K562 (cell line): ENCODE data around the gene C1QA. TPM values are rescaled to one million over a fixed set of nuclear protein-coding genes. Genes with fewer than 3 reads are reported as not detected.
A peak's percentile ranks its signal among the peaks of the same experiment; 100 is the strongest.

Experiments
- ARID3A ChIP-seq: IDR thresholded peaks from 2 replicates; pipeline ENCODE4 v1.6.1; 2012; ENCODE audit warnings: low read depth, low read length, improper control_type of control experiment, borderline replicate concordance
- C11orf30 ChIP-seq: fragments of 450-650 bp; IDR thresholded peaks from 2 replicates; pipeline ENCODE4 v1.6.1; 2016; ENCODE audit warnings: low read depth, mild to moderate bottlenecking
- CUX1 ChIP-seq: fragments of 200-800 bp; sonication (Bioruptor generic); IDR thresholded peaks from 2 replicates; pipeline ENCODE4 v1.6.1; 2016; ENCODE audit warnings: missing genetic modification characterization, missing compliant biosample characterization
- EGR1 ChIP-seq: fragments of 450-650 bp; conservative IDR thresholded peaks from 2 replicates; pipeline ENCODE4 v1.6.1; 2017; ENCODE audit warnings: mild to moderate bottlenecking
- NFIC ChIP-seq: fragments of 450-650 bp; IDR thresholded peaks from 2 replicates; pipeline ENCODE4 v1.6.1; 2017; ENCODE audit warnings: mild to moderate bottlenecking, inconsistent platforms
- PTTG1 ChIP-seq: fragments of 450-650 bp; IDR thresholded peaks from 2 replicates; pipeline ENCODE4 v1.6.1; 2016; ENCODE audit warnings: low read depth, mild to moderate bottlenecking, missing genetic modification characterization, missing compliant biosample characterization
- RCOR1 ChIP-seq, 2 experiments: IDR thresholded peaks; 2 replicates each; pipeline ENCODE4 v1.6.1; 2012; ENCODE audit warnings: low read depth in 2 of 2, low read length in 2 of 2, borderline replicate concordance in 1 of 2, improper control_type of control experiment in 1 of 2
- SMARCA5 ChIP-seq: fragments of 450-650 bp; IDR thresholded peaks from 2 replicates; pipeline ENCODE4 v1.6.1; 2016
- ZNF224 ChIP-seq: sonication (generic); formaldehyde crosslinking; IDR thresholded peaks from 2 replicates; pipeline ENCODE4 v1.8.0; 2022; ENCODE audit warnings: mild to moderate bottlenecking, missing genetic modification reagents
- ZNF23 ChIP-seq: fragments of 250-450 bp; sonication (Bioruptor Pico); IDR thresholded peaks from 2 replicates; pipeline ENCODE4 v1.4.0; 2020; ENCODE audit warnings: mild to moderate bottlenecking
- ZNF407 ChIP-seq: fragments of 450-650 bp; IDR thresholded peaks from 2 replicates; pipeline ENCODE4 v1.6.1; 2016; ENCODE audit warnings: low read depth
- ZNF778 ChIP-seq: fragments of 450-650 bp; formaldehyde crosslinking; IDR thresholded peaks from 2 replicates; pipeline ENCODE4 v1.4.0; 2020; ENCODE audit warnings: mild to moderate bottlenecking, moderate library complexity
- polyA plus RNA-seq, 8 experiments: library from polyadenylated mRNA; depleted of rRNA in 4 of 8; stranded (reverse) in 5 of 8; unstranded in 3 of 8; fragments of >200 nt; fragmentation: Nextera tagmentation in 2 of 8; fragmentation: Illumina TruSeq in 1 of 8; extraction: Ambion mirVana in 2 of 8; extraction: Trizol in 1 of 8; gene quantifications; 2 replicates each; pipeline versions ENCODE4 v1.2.1 to v1.2.3, GENCODE V29; 2011 to 2014; ENCODE audit warnings: inconsistent platforms in 1 of 8, missing spikeins in 1 of 8
- total RNA-seq, 7 experiments: library from RNA; depleted of rRNA in 6 of 7; stranded (reverse); fragments of >200 nt in 6 of 7; fragmentation: Illumina TruSeq in 2 of 7; extraction: Trizol in 2 of 7; gene quantifications; 2 replicates each; pipeline versions ENCODE4 v1.2.1 to v1.2.3, GENCODE V29; 2011 to 2021; ENCODE audit warnings: low replicate concordance in 1 of 7

The C1QA gene
- total and polyA plus RNA-seq, 9 of the 15 experiments (the other 6 are each of a cell fraction or from before 2014, with no cell fraction given) = 0.71 TPM; not detected in 8

GRCh38 chr1:22641906-22642636 is 5.6 kb downstream of the C1QA start (continued):
- TF ChIP-seq ZNF407 = no peak
- no peak for TF ChIP-seq ARID3A
- no peak for TF ChIP-seq ZNF224 (CRISPR knock-in tag)
- TF ChIP-seq EGR1 = peak; percentile 36; the same call in 1 of the 2 replicates
- TF ChIP-seq ZNF778 (CRISPR knock-in tag) = no peak
- no peak for TF ChIP-seq CUX1 (CRISPR knock-in tag)
- TF ChIP-seq PTTG1 = no peak
- TF ChIP-seq NFIC = peak; percentile 89
- TF ChIP-seq C11orf30 = no peak
- TF ChIP-seq ZNF23 (CRISPR knock-in tag) = no peak
- TF ChIP-seq SMARCA5 = no peak
- TF ChIP-seq RCOR1 (IDR thresholded peaks at IDR 0.05; ENCODE audit: borderline replicate concordance in 1 of 2, low read depth in 2 of 2, low read length in 2 of 2) = 0 out of 4 replicates have a peak, but pooled peaks of 1 of the 2 experiments have one; percentile 37
